HEK293 (cell line): Measurements from ENCODE around the gene ARHGAP15.

Source experiments
- ZBTB8A ChIP-seq: fragments of 450-650 bp; formaldehyde crosslinking; IDR thresholded peaks from 2 replicates; pipeline ENCODE4 v1.5.1; 2016; ENCODE audit warnings: missing biosample characterization, missing genetic modification characterization
- ZNF426 ChIP-seq: fragments of 450-650 bp; formaldehyde crosslinking; IDR thresholded peaks from 2 replicates; pipeline ENCODE4 v1.5.1; 2017; ENCODE audit warnings: missing biosample characterization, missing genetic modification characterization, mild to moderate bottlenecking, inconsistent platforms, moderate library complexity
- ZNF629 ChIP-seq: fragments of 450-650 bp; formaldehyde crosslinking; IDR thresholded peaks from 2 replicates; pipeline ENCODE4 v1.5.1; 2017; ENCODE audit warnings: missing biosample characterization, missing genetic modification characterization
- TF ChIP-seq, protein P1 (sequence below): fragments of 450-650 bp; formaldehyde crosslinking; IDR thresholded peaks from 2 replicates; pipeline ENCODE4 v1.5.1; 2016; ENCODE audit warnings: missing biosample characterization, missing genetic modification characterization
- TF ChIP-seq, protein P2 (sequence below): fragments of 450-650 bp; formaldehyde crosslinking; IDR thresholded peaks from 2 replicates; pipeline ENCODE4 v1.5.1; 2016; ENCODE audit warnings: missing biosample characterization, missing genetic modification characterization

DNA sequence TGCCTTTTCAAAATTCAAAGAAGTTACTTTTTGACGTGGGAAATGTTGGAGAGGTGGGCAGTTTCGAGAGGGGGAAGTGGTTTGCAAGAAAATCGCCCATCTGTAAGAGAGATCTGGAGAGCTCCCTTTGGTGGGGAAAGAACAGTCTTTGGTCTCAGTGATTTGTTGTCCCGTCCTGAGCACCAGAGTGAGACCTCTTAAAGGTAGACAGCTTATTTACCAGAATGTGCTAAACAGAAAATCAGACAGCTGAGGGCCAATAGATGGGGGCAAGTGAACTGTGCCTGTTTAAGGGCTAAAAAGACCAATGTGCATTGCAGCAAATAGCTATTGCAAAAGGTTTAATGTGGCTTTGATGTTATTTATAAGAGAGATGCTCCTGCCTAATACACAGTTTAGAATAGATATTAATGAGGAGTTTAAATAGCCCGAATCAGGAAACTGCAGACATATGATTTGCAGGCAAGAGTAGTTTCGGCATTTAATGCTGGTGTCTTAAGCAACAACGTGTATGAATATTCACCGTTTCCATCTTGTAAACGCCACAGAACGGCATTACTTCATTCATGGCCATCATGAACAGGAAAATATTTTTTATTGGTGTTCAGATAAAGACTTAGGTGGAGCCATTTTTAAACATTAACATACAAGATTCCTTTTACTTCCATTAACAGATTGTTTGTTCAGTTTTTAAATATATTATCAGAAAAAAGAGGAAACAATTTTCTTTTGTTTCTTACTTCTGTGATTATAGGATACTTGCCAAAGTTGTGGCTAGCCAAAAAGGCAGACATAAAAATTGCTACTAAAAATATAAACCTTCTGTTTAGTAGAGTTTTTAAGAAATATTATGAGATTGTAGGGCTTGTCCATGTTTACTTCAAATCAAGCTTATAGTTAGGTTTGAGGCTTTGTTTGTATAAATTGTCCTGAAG, 29.6 kb downstream of the ARHGAP15 start:
- TF ChIP-seq ZBTB8A (tag by site-specific recombination): peak; percentile 55
- no peak for TF ChIP-seq ZNF629 (tag by site-specific recombination)
- TF ChIP-seq, protein P1, sequence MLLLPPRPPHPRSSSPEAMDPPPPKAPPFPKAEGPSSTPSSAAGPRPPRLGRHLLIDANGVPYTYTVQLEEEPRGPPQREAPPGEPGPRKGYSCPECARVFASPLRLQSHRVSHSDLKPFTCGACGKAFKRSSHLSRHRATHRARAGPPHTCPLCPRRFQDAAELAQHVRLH (tag by site-specific recombination): no peak
- TF ChIP-seq, protein P2, sequence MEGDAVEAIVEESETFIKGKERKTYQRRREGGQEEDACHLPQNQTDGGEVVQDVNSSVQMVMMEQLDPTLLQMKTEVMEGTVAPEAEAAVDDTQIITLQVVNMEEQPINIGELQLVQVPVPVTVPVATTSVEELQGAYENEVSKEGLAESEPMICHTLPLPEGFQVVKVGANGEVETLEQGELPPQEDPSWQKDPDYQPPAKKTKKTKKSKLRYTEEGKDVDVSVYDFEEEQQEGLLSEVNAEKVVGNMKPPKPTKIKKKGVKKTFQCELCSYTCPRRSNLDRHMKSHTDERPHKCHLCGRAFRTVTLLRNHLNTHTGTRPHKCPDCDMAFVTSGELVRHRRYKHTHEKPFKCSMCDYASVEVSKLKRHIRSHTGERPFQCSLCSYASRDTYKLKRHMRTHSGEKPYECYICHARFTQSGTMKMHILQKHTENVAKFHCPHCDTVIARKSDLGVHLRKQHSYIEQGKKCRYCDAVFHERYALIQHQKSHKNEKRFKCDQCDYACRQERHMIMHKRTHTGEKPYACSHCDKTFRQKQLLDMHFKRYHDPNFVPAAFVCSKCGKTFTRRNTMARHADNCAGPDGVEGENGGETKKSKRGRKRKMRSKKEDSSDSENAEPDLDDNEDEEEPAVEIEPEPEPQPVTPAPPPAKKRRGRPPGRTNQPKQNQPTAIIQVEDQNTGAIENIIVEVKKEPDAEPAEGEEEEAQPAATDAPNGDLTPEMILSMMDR (tag by site-specific recombination): no peak
- no peak for TF ChIP-seq ZNF426 (tag by site-specific recombination)
